Glomerular endothelial cell (primary cell): Measurements from ENCODE around the gene SETDB1. TPM values are rescaled to one million over a fixed set of nuclear protein-coding genes. Genes with fewer than 3 reads are reported as not detected.
"Not testable (repeated sequence)": the region's sequence is repeated elsewhere in the genome, so short reads cannot be mapped to it uniquely, and the experiment has no call there.

ENCODE experiments used
- DNase-seq: peaks from one replicate; pipeline ENCODE4 v3.0.0-alpha.2; 2011; ENCODE audit warnings: low read depth, low spot score; ENCODE audit errors: extremely low read depth
- total RNA-seq: library from RNA; depleted of rRNA; stranded (reverse); fragments of >200 nt; gene quantifications from 2 replicates; pipeline ENCODE4 v1.2.3, GENCODE V29; 2015

Gene SETDB1
- 23.1 and 29.5 TPM in 2 replicates for total RNA-seq

- peak; percentile 69 for DNase-seq
These were observed at the start of gene SETDB1 for GRCh38 chr1:150926097-150926741. Gene SETDB1, plus strand, starts transcription at chr1:150926363. Its CDS starts 1,352 bp downstream, at chr1:150927715.

- not testable (repeated sequence) for DNase-seq
These were observed 47.2 kb upstream of the SETDB1 start for GRCh38 chr1:150878931-150879330.

DNA sequence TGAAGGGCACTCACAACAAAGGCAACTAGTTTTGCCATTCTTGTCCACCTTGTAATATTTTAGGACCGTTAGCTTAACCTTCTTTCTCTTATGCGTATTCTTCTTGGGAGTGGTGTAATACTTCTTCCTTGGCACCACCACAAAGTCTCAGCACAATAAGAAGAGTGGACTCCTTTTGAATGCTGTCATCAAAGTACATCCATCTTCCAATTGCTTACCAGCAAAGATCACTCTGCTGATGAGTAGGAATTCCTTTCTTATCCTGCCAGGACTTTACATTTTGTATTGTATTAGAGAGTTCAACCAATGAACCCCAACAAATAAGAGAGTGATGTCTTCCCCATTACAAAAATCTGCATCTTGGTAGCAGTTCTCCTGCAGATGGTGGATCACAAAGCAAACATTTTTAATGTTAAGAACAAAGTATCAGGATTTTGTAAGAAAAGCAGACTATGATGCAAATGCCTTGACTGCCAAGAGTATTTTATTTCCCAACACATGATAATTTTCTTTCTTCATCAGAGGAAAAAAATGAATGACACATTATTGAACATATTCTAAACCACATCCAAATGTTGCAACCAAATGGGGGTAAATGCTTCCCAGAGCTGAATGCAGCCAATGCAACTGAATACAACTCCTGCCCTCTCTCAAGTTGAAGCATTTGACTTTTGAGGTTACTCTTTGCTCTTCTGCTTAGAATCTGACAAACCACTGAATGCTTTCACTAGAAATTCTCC, 44.7 kb upstream of the SETDB1 start:
- no peak for DNase-seq

DNA sequence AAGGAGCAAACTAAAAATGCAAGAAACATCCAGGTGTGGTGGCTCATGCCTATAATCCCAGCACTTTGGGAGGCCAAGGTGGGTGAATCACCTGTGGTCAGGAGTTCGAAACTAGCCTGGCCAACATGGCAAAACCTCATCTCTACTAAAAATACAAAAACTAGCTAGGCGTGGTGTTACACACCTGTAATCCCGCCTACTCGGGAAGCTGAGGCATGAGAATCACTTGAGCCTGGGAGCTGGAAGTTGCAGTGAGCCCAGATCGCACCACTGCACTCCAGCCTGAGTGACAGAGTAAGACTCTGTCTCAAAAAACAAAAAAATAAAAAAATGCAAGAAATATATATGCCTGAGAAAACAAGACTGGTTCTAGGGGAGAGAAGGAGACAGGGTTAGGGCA, 43.0 kb upstream of the SETDB1 start:
- not testable (repeated sequence) for DNase-seq

GRCh38 chr1:150887018-150887417, 39.1 kb upstream of the SETDB1 start, which contains the start of gene CTXND2:
Gene CTXND2, plus strand, starts transcription at chr1:150887136. Its CDS starts 25,179 bp downstream, at chr1:150912315.
- no peak for DNase-seq

GRCh38 chr1:150888727-150889126, 37.4 kb upstream of the SETDB1 start:
- no peak for DNase-seq

GRCh38 chr1:150890033-150890416, 36.1 kb upstream of the SETDB1 start:
- no peak for DNase-seq

- no peak for DNase-seq
These were observed 32.7 kb upstream of the SETDB1 start for GRCh38 chr1:150893336-150893913.

- no peak for DNase-seq
These were observed 30.5 kb upstream of the SETDB1 start for GRCh38 chr1:150895618-150896017.

DNA sequence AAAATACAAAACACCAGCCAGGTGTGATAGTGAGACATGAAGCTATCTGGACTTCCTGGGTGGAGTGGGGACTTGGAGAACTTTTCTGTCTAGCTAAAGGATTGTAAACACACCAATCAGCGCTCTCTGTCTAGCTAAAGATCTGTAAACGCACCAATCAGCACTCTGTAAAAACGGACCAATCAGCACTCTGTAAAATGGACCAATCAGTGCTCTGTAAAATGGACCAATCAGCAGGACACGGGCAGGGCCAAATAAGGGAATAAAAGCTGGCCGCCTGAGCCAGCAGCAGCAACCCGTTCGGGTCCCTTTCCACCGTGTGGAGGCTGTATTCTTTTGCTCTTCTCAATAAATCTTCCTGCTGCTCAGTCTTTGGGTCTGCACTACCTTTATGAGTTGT, 26.4 kb upstream of the SETDB1 start:
- not testable (repeated sequence) for DNase-seq

GRCh38 chr1:150902346-150902745, 23.8 kb upstream of the SETDB1 start:
- DNase-seq = no peak

- no peak for DNase-seq
These were observed 23.4 kb upstream of the SETDB1 start for GRCh38 chr1:150902751-150903150.

GRCh38 chr1:150905301-150905700, 20.9 kb upstream of the SETDB1 start:
- DNase-seq = no peak

DNA sequence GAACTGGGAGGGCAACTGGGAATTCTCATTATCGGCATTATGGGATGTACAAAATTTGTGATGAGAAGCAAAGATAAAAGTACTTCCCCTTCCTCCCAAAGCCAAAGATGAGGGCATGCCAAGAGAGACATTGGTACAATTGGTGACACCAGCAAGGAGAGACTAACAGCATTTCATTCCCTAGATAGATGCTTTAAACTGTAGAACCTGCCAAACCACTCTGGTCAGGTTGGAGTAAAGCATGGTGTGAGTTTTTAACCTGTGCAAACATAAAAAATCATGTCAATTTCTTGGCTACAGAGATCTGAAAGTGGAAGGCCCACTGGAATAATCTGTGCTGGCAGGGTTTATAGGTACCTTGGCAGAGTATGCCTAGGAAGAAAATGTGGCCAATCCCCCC, 19.8 kb upstream of the SETDB1 start:
- no peak for DNase-seq

- DNase-seq = no peak
These were observed 19.4 kb upstream of the SETDB1 start for GRCh38 chr1:150906813-150907212.

DNA sequence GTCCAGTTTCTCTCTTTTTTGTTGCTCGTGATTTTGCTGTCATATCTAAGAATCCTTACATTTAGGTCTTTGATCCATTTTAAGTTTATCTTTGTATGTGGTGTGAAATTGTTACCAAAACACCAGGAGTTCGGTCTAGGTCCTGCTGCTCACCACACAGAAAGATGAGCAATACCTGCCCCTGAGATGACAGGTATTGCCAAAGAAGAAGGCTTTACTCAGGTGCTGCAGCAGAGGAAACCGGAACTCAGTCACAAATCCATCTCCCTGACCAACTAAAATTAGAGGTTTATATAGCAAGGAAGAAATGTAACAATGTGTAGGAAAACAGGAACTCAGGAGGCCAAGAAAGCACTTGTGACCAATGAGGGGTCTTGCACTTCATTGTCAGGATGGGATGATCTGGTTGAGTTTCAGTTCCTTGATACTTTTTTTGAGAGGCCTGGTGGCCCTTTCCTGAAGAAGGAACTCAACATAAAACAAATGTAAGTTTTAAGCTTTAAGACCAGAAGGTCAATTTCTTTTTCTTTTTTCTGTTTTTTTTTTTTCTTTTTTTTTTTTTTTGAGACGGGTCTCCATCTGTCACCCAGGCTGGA, 16.5 kb upstream of the SETDB1 start:
- no peak for DNase-seq

GRCh38 chr1:150912623-150913022, 13.5 kb upstream of the SETDB1 start:
- no peak for DNase-seq

- DNase-seq = no peak
These were observed 8.8 kb upstream of the SETDB1 start for GRCh38 chr1:150917387-150917786.

DNA sequence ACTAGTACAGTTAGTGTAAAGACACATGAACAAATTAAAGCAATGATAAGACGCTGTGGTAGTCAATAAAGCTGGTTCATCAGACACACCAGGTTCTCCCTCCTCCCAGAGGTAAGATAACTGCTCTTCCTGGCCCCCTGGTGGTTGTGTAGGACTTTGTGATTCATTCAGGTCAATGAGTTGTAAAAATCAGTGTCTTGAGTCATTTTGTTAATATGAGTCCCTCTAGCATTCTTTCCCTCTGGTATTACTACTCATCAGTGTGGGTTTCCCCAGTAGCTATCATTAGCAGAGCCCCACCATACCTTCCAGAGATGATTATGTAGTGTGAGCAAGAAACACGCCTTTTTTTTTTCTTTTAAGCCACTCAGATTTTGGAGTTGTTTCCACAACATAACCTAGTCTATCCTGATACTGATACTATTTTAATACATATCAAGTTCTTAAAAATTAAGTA, 3.6 kb upstream of the SETDB1 start:
- no peak for DNase-seq

GRCh38 chr1:150925080-150925479, 1.1 kb upstream of the SETDB1 start:
- no peak for DNase-seq

GRCh38 chr1:150927624-150928023, 1.5 kb downstream of the SETDB1 start:
- DNase-seq = no peak
